GM23338 (cell line): Measurements from ENCODE around the gene AGAP1. TPM values are rescaled to one million over a fixed set of nuclear protein-coding genes. Genes with fewer than 3 reads are reported as not detected.

Experiments
- ATAC-seq: fragments of 200-7000 bp; cut with Tn5 transposase; 3 replicates; pipeline ENCODE4 v1.9.1; 2020
- DNase-seq: peaks from one replicate; pipeline ENCODE4 v3.0.0-alpha.2; 2015; ENCODE audit warnings: low spot score
- H2AFZ ChIP-seq: fragments of 200-600 bp; sonication (generic); 2 replicates; pipeline ENCODE4 v1.8.0; 2016; ENCODE audit warnings: antibody characterized with exemption, mild to moderate bottlenecking, moderate library complexity
- H3F3A ChIP-seq: fragments of 200-600 bp; sonication (generic); replicated peaks from 2 replicates; pipeline ENCODE4 v1.8.0; 2017; ENCODE audit warnings: antibody characterized with exemption, mixed run types, low read depth
- H3K27ac ChIP-seq: fragments of 200-600 bp; sonication (generic); 2 replicates; pipeline ENCODE4 v1.6.1; 2016; ENCODE audit warnings: low read depth
- H3K27me3 ChIP-seq: fragments of 200-600 bp; sonication (generic); 2 replicates; pipeline ENCODE4 v1.8.0; 2016; ENCODE audit warnings: mild to moderate bottlenecking, mixed run types, moderate library complexity; ENCODE audit not compliant: insufficient read depth
- H3K36me3 ChIP-seq: fragments of 200-600 bp; sonication (generic); 2 replicates; pipeline ENCODE4 v1.8.0; 2016; ENCODE audit warnings: mild to moderate bottlenecking; ENCODE audit not compliant: insufficient read depth
- H3K4me1 ChIP-seq: fragments of 200-600 bp; sonication (generic); 2 replicates; pipeline ENCODE4 v1.8.0; 2016; ENCODE audit warnings: mild to moderate bottlenecking, moderate library complexity; ENCODE audit not compliant: insufficient read depth
- H3K4me2 ChIP-seq: fragments of 200-600 bp; sonication (generic); 2 replicates; pipeline ENCODE4 v1.7.1; 2017; ENCODE audit warnings: mixed run types
- H3K4me3 ChIP-seq: fragments of 200-600 bp; sonication (generic); 2 replicates; pipeline ENCODE4 v1.6.1; 2016; ENCODE audit warnings: mixed run types
- H3K79me2 ChIP-seq: fragments of 200-600 bp; sonication (generic); replicated peaks from 2 replicates; pipeline ENCODE4 v1.8.0; 2017; ENCODE audit warnings: mild to moderate bottlenecking; ENCODE audit not compliant: insufficient read depth
- H3K9me2 ChIP-seq: fragments of 200-600 bp; sonication (generic); 2 replicates; pipeline ENCODE4 v1.8.0; 2017; ENCODE audit not compliant: insufficient read depth
- H4K20me1 ChIP-seq: fragments of 200-600 bp; sonication (generic); replicated peaks from 2 replicates; pipeline ENCODE4 v1.8.0; 2017; ENCODE audit warnings: mild to moderate bottlenecking; ENCODE audit not compliant: insufficient read depth
- H3K27ac Mint-ChIP-seq: 2 replicates; pipeline ENCODE4 v1.8.0; 2020; ENCODE audit warnings: inconsistent platforms, mild to moderate bottlenecking, moderate library complexity, mixed read lengths
- H3K27me3 Mint-ChIP-seq: 3 replicates; pipeline ENCODE4 v1.8.0; 2022; ENCODE audit warnings: low read depth, mild to moderate bottlenecking, moderate library complexity, mixed read lengths, inconsistent platforms; ENCODE audit not compliant: insufficient read depth, poor library complexity
- H3K36me3 Mint-ChIP-seq: 3 replicates; pipeline ENCODE4 v1.8.0; 2021; ENCODE audit warnings: low read depth, mild to moderate bottlenecking, inconsistent platforms, moderate library complexity, mixed read lengths
- H3K4me1 Mint-ChIP-seq: 3 replicates; pipeline ENCODE4 v1.8.0; 2020; ENCODE audit warnings: mild to moderate bottlenecking, inconsistent platforms, mixed read lengths
- H3K4me3 Mint-ChIP-seq: 3 replicates; pipeline ENCODE4 v1.8.0; 2021; ENCODE audit warnings: moderate library complexity, mild to moderate bottlenecking, inconsistent platforms, mixed read lengths
- H3K9me3 Mint-ChIP-seq: 3 replicates; pipeline ENCODE4 v1.8.0; 2020; ENCODE audit warnings: moderate library complexity, mild to moderate bottlenecking, inconsistent platforms, mixed read lengths
- EZH2phosphoT487 ChIP-seq: fragments of 200-600 bp; sonication (generic); IDR thresholded peaks from one replicate; pipeline ENCODE4 v1.8.1; 2018; ENCODE audit warnings: antibody characterized with exemption; ENCODE audit not compliant: unreplicated experiment
- polyA plus RNA-seq: library from polyadenylated mRNA; unstranded; fragments of >200 nt; fragmentation: Nextera tagmentation; extraction: Ambion mirVana; gene quantifications from 2 replicates; pipeline ENCODE4 v1.2.1, GENCODE V29; 2016
- total RNA-seq: library from RNA; depleted of rRNA; stranded (reverse); fragments of >200 nt; shearing (Covaris generic); gene quantifications from 2 replicates; pipeline ENCODE4 v1.2.3, GENCODE V29; 2014
- TF ChIP-seq, protein P1 (sequence below): IDR thresholded peaks from 2 replicates; pipeline ENCODE4 v1.6.1; 2016; ENCODE audit warnings: antibody characterized with exemption
- TF ChIP-seq, protein P2 (sequence below): fragments of 250-450 bp; sonication (Bioruptor Pico); IDR thresholded peaks from 2 replicates; pipeline ENCODE4 v1.5.0; 2020; ENCODE audit warnings: mild to moderate bottlenecking, moderate library complexity
- TF ChIP-seq, protein P3 (sequence below), 2 experiments: fragments of 200-600 bp in 1 of 2; sonication (generic) in 1 of 2; conservative IDR thresholded peaks; 2 replicates each; pipeline versions ENCODE4 v1.5.1 to v1.6.1; 2016 to 2017; ENCODE audit warnings: antibody characterized with exemption in 2 of 2, low read depth in 2 of 2, mild to moderate bottlenecking in 2 of 2, moderate library complexity in 1 of 2

Gene AGAP1
- total and polyA plus RNA-seq, 2 experiments from 2014 or later = 13.3 to 27.9 TPM

DNA sequence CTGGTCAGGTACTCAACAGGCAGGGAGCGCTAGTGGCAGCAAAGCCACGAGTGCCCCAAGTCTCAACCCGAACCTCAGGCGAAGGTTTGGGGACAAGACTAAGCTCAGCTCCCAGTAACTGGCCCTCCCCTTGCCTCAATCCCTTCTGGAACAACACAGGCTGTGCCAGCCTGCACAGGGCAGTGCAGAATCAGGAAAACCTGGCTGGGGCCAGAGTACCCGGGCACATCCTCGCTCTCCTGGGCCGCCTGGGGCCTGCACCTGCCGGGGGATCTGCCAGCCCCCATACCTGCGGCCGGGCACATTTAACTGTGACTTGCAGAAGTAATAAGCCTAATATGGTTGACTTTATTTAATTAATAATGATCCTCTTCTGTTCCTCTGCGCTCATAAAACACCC, 613.7 kb downstream of the AGAP1 start:
- H3K4me3 Mint-ChIP-seq = no peak overlapping the region
- no peak overlapping the region; the same call in none of the 2 replicates for H3K27ac Mint-ChIP-seq
- peak; percentile 17; the same call in 2 of the 3 replicates for ATAC-seq

DNA sequence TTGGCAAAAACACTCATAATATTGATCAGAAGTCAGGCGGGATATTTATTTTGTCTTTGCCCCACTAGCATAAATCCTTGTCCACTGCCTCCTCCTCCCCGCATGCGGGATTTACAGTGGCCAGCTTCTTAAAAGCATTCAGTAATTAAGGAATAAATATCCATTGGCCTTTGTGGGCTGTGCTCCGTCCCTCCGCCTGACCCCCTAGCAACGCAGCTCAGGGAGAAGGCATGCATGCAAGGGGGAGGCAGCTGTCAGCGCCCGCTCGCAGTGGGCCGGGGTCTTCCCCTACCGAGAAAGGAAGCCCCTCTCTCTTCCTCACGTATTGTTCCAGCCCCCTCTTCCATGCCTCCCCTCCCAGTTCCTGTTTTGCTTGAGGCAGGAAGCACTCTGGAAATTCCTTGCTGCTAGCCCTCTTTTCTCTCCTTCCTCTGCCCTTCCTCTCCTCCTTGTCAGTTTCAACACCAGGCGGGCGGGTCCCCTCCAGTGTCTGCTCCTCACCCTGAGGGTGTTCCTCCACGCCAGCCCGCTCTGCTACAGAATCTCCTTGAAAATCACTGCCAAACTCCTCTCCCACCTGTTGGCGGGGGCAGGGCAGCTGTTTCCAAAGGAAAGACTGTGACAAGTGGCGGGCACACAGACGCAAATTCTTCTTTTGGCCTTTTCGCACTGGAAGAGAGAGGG, 614.2 kb downstream of the AGAP1 start:
- DNase-seq = peak; percentile 55
- Histone ChIP-seq H3K36me3 (no peaks in the 10 kb centered on the region), H3K27ac (peak overlapping the region; percentile 59; the same call in 1 of the 2 replicates), H3K9me2 (no peaks in the 10 kb centered on the region), H3F3A (0 out of 2 replicates have a peak, but pooled peaks cover 3% of the 10 kb centered on the region), H3K4me2 (peak overlapping the region; percentile 69), H3K79me2 (no peaks in the 10 kb centered on the region), H3K4me3 (0 out of 2 replicates have a peak overlapping the region, but pooled peaks have one; percentile 26), H3K4me1 (peaks cover 21% of the 10 kb centered on the region), H4K20me1 (no peaks in the 10 kb centered on the region; the same call in 1 of the 2 replicates), H3K27me3 (no peaks in the 10 kb centered on the region), H2AFZ (0 out of 2 replicates have a peak overlapping the region, but pooled peaks have one; percentile 23)
- H3K4me3 Mint-ChIP-seq = peak overlapping the region; percentile 29; the same call in 2 of the 3 replicates
- H3K36me3 Mint-ChIP-seq = peaks cover 4% of the 10 kb centered on the region; the same call in 2 of the 3 replicates
- no peaks in the 10 kb centered on the region for H3K9me3 Mint-ChIP-seq
- H3K27ac Mint-ChIP-seq = peak overlapping the region; percentile 24; the same call in 1 of the 2 replicates
- peak; percentile 39 for ATAC-seq
- H3K4me1 Mint-ChIP-seq = peaks cover 41% of the 10 kb centered on the region
- TF ChIP-seq, protein P1, sequence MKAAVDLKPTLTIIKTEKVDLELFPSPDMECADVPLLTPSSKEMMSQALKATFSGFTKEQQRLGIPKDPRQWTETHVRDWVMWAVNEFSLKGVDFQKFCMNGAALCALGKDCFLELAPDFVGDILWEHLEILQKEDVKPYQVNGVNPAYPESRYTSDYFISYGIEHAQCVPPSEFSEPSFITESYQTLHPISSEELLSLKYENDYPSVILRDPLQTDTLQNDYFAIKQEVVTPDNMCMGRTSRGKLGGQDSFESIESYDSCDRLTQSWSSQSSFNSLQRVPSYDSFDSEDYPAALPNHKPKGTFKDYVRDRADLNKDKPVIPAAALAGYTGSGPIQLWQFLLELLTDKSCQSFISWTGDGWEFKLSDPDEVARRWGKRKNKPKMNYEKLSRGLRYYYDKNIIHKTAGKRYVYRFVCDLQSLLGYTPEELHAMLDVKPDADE = 0 out of 2 replicates have a peak, but pooled peaks have one; percentile 29
- TF ChIP-seq, protein P2, sequence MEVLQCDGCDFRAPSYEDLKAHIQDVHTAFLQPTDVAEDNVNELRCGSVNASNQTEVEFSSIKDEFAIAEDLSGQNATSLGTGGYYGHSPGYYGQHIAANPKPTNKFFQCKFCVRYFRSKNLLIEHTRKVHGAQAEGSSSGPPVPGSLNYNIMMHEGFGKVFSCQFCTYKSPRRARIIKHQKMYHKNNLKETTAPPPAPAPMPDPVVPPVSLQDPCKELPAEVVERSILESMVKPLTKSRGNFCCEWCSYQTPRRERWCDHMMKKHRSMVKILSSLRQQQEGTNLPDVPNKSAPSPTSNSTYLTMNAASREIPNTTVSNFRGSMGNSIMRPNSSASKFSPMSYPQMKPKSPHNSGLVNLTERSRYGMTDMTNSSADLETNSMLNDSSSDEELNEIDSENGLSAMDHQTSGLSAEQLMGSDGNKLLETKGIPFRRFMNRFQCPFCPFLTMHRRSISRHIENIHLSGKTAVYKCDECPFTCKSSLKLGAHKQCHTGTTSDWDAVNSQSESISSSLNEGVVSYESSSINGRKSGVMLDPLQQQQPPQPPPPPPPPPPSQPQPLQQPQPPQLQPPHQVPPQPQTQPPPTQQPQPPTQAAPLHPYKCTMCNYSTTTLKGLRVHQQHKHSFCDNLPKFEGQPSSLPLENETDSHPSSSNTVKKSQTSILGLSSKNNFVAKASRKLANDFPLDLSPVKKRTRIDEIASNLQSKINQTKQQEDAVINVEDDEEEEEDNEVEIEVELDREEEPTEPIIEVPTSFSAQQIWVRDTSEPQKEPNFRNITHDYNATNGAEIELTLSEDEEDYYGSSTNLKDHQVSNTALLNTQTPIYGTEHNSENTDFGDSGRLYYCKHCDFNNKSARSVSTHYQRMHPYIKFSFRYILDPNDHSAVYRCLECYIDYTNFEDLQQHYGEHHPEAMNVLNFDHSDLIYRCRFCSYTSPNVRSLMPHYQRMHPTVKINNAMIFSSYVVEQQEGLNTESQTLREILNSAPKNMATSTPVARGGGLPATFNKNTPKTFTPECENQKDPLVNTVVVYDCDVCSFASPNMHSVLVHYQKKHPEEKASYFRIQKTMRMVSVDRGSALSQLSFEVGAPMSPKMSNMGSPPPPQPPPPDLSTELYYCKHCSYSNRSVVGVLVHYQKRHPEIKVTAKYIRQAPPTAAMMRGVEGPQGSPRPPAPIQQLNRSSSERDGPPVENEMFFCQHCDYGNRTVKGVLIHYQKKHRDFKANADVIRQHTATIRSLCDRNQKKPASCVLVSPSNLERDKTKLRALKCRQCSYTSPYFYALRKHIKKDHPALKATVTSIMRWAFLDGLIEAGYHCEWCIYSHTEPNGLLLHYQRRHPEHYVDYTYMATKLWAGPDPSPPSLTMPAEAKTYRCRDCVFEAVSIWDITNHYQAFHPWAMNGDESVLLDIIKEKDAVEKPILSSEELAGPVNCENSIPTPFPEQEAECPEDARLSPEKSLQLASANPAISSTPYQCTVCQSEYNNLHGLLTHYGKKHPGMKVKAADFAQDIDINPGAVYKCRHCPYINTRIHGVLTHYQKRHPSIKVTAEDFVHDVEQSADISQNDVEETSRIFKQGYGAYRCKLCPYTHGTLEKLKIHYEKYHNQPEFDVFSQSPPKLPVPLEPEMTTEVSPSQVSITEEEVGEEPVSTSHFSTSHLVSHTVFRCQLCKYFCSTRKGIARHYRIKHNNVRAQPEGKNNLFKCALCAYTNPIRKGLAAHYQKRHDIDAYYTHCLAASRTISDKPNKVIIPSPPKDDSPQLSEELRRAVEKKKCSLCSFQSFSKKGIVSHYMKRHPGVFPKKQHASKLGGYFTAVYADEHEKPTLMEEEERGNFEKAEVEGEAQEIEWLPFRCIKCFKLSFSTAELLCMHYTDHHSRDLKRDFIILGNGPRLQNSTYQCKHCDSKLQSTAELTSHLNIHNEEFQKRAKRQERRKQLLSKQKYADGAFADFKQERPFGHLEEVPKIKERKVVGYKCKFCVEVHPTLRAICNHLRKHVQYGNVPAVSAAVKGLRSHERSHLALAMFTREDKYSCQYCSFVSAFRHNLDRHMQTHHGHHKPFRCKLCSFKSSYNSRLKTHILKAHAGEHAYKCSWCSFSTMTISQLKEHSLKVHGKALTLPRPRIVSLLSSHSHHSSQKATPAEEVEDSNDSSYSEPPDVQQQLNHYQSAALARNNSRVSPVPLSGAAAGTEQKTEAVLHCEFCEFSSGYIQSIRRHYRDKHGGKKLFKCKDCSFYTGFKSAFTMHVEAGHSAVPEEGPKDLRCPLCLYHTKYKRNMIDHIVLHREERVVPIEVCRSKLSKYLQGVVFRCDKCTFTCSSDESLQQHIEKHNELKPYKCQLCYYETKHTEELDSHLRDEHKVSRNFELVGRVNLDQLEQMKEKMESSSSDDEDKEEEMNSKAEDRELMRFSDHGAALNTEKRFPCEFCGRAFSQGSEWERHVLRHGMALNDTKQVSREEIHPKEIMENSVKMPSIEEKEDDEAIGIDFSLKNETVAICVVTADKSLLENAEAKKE = no peak
- H3K27me3 Mint-ChIP-seq = peaks cover 17% of the 10 kb centered on the region

More for the DNA sequence above, 613.7 kb downstream of the AGAP1 start:
- H3K4me1 Mint-ChIP-seq = peaks cover 38% of the 10 kb centered on the region
- Histone ChIP-seq H3K4me2 (peak overlapping the region; percentile 69; the same call in 1 of the 2 replicates), H3F3A (0 out of 2 replicates have a peak, but pooled peaks cover 3% of the 10 kb centered on the region), H3K36me3 (no peaks in the 10 kb centered on the region), H3K4me1 (peaks cover 21% of the 10 kb centered on the region), H4K20me1 (no peaks in the 10 kb centered on the region; the same call in 1 of the 2 replicates), H3K79me2 (no peaks in the 10 kb centered on the region), H3K27ac (no peak overlapping the region), H3K9me2 (no peaks in the 10 kb centered on the region), H2AFZ (no peak overlapping the region), H3K4me3 (no peak overlapping the region), H3K27me3 (no peaks in the 10 kb centered on the region)
- H3K9me3 Mint-ChIP-seq = no peaks in the 10 kb centered on the region
- H3K27me3 Mint-ChIP-seq = peaks cover 13% of the 10 kb centered on the region
- no peak for TF ChIP-seq EZH2phosphoT487
- TF ChIP-seq, protein P3, sequence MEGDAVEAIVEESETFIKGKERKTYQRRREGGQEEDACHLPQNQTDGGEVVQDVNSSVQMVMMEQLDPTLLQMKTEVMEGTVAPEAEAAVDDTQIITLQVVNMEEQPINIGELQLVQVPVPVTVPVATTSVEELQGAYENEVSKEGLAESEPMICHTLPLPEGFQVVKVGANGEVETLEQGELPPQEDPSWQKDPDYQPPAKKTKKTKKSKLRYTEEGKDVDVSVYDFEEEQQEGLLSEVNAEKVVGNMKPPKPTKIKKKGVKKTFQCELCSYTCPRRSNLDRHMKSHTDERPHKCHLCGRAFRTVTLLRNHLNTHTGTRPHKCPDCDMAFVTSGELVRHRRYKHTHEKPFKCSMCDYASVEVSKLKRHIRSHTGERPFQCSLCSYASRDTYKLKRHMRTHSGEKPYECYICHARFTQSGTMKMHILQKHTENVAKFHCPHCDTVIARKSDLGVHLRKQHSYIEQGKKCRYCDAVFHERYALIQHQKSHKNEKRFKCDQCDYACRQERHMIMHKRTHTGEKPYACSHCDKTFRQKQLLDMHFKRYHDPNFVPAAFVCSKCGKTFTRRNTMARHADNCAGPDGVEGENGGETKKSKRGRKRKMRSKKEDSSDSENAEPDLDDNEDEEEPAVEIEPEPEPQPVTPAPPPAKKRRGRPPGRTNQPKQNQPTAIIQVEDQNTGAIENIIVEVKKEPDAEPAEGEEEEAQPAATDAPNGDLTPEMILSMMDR (conservative IDR thresholded peaks at IDR 0.05; ENCODE audit: low read depth in 2 of 2) = peak in 1 of 2 experiments; percentile 34; a peak in 2 of 4 replicates
- no peak for DNase-seq
- H3K36me3 Mint-ChIP-seq = peaks cover 4% of the 10 kb centered on the region; the same call in 2 of the 3 replicates
